ENCODE results near the gene GPRC5A.

GPRC5A gene

DNA sequence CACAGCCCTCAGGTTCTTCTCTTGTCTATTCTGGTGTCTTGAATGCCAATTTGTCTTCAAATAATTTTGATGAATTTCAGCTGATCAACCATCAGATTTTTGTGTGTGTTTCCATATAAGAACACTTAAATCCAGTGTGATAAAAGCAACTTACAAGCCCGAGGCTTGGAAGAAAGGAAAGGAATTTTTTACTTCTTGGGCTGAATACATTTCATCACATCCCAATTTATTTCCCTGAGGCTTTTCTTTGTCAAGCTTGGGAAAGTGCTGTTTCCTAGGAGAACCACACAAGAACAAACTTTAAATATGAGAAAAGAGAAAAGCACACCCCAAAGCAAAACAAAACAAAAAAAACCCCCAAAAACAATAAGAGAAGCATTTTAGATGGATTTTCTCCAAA, 34.0 kb downstream of the GPRC5A start:
- DNase-seq (ENCODE audit: low spot score) = no peak
- CTCF ChIA-PET = interaction anchor here (0.6 kb wide), 1 partner anchor 287 kb away, joined by 4 read pairs; no protein-coding TSS in a partner anchor
- POLR2A ChIA-PET (ENCODE audit: low non-redundant PET) = no interaction called here
- TF ChIP-seq, protein P1, sequence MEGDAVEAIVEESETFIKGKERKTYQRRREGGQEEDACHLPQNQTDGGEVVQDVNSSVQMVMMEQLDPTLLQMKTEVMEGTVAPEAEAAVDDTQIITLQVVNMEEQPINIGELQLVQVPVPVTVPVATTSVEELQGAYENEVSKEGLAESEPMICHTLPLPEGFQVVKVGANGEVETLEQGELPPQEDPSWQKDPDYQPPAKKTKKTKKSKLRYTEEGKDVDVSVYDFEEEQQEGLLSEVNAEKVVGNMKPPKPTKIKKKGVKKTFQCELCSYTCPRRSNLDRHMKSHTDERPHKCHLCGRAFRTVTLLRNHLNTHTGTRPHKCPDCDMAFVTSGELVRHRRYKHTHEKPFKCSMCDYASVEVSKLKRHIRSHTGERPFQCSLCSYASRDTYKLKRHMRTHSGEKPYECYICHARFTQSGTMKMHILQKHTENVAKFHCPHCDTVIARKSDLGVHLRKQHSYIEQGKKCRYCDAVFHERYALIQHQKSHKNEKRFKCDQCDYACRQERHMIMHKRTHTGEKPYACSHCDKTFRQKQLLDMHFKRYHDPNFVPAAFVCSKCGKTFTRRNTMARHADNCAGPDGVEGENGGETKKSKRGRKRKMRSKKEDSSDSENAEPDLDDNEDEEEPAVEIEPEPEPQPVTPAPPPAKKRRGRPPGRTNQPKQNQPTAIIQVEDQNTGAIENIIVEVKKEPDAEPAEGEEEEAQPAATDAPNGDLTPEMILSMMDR (conservative IDR thresholded peaks at IDR 0.05; ENCODE audit: low read depth) = no peak
- no peak overlapping the region for H3K27ac ChIP-seq

DNA sequence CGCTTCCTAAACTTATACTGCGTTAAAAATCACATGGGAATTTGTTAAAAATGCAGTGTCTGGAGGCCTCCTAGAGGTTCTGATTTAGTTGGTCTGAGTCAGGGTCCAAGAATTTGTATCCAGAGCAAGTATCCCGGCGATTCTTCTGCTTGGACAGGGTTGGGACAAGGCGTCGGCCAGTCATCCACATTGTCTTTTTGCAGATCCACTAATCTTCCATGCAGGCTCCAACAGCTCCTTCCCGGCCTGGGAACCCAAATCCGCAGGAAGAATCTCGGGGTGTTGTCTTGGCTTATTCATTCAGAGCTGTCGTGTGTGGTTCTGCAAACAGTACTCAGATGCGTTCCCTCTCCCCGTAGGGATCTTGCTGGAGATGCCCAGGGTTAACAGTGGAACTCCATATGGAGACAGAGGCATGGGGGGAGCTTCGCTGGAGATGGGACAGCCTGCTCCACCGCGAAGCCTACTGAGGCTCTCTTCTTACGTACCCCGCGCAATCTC, 35.3 kb downstream of the GPRC5A start:
- POLR2A ChIA-PET (ENCODE audit: low non-redundant PET) = no interaction called here
- TF ChIP-seq, protein P1 (conservative IDR thresholded peaks at IDR 0.05; ENCODE audit: low read depth) = no peak
- H3K27ac ChIP-seq = peak overlapping the region; percentile 59

DNA sequence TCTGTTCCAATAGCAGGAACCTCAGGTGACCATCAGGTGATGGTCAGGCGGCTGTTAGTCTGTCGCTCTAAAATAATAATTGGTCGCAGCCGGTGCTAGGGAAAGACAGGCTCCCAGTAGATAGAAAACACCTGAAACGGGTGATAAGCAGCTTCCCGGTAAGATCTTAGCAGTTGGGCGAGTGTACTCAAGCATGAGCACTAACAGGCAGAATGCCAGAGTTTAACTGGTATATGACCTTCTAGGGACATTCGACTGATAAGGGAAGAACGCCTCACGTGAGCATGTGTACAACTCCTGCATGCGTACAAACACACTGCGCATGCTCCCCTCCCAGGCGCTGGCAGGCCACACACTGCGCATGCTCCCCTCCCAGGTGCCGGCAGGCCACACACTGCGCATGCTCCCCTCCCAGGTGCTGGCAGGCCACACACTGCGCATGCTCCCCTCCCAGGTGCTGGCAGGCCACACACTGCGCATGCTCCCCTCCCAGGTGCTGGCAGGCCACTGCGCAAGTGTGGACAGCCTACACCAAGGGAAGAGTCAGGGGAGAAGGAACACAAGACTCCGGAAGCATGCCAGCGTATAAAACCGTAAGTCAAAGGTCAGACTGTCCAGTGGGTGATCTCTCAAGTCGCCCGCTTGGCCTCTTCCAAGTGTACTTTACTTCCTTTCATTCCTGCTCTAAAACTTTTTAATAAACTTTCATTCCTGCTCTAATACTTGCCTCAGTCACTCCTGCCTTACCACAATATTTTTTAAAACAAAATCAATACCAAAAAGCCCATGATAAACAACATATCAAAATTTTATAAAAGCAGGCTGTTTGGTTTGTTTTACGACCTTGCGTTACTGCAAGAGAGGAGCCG, 36.1 kb downstream of the GPRC5A start:
- DNase-seq (ENCODE audit: low spot score) = peak; percentile 95
- TF ChIP-seq, protein P1 (conservative IDR thresholded peaks at IDR 0.05; ENCODE audit: low read depth) = no peak
- CTCF ChIA-PET = no interaction called here
- H3K27ac ChIP-seq = peak overlapping the region; percentile 59
- POLR2A ChIA-PET (ENCODE audit: low non-redundant PET) = no interaction called here

More for the DNA sequence above, 35.3 kb downstream of the GPRC5A start:
- DNase-seq (ENCODE audit: low spot score) = no peak
- CTCF ChIA-PET = interaction anchor here (0.7 kb wide), 1 partner anchor 285 kb away, joined by 3 read pairs; no protein-coding TSS in a partner anchor

DNA sequence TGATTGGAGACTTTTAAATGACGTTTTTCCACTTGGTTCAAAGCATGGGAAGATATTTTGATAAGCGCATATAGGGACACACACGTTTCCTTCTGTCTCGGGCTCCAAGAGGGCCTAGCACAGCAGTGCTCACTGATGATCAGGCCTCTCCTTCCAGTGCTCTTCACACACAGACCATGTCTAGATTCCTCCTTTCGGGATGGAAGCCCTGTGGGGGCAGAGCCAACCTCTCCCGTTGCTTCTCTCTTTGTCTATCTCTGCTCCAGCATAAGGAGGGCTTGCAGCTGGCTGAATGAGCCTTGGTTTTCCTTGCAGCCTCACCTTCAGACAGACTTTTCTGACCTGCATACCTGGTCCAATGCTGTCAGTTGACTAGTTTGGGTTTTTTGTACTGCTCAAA, 38.3 kb downstream of the GPRC5A start:
- DNase-seq (ENCODE audit: low spot score) = no peak
- TF ChIP-seq, protein P1 (conservative IDR thresholded peaks at IDR 0.05; ENCODE audit: low read depth) = no peak
- ChIA-PET CTCF (no interaction called here), POLR2A (ENCODE audit: low non-redundant PET) (no interaction called here)
- no peak overlapping the region for H3K27ac ChIP-seq

DNA sequence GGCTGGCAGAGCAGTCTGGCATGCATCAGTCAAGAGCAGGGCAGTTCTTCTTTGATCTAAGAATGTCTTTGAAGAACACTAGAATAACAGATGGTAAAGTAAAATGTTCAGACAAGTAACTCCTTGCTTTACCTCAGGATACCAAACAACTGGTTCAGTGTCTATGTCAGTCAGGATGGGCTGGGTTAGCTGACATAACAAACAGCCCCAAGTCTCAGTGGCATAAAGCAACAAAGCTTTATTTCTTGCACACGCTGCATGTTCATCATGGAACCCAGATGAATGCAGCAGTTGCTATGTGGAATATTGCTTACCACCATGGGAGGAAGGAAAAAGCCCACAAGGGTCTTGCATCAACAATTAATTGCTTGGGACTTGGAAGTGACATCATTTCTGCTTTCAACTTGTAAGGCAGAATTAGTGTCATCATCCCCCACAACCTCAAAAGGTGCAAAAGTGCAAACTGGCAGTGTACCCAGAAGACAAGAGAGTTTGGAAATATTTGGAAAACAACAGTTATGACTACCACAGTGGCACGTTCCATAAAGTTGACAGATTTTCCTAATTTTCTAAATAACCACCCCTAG, 39.4 kb downstream of the GPRC5A start:
- POLR2A ChIA-PET (ENCODE audit: low non-redundant PET) = no interaction called here
- TF ChIP-seq, protein P1 (conservative IDR thresholded peaks at IDR 0.05; ENCODE audit: low read depth) = no peak
- H3K27ac ChIP-seq = no peak overlapping the region
- DNase-seq (ENCODE audit: low spot score) = no peak
- CTCF ChIA-PET = no interaction called here

DNA sequence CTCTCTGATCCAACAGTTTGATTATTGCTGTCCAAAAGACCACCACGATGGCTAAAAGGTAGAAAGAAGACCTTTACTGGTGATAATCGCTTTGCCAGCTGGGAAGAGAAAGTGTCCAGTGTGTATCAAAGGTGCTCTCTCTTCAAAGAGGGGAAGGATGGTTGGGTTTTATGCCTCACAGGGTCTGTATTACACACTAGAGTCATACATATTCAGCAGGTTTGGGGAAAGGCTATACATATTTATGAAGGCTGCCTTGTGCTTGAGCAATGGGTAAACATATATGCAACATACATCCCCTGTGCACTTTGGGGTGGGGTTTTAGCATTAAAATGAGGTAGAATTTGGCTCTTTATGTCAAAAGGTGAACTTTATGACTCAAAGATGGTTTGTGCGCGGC, 42.4 kb downstream of the GPRC5A start:
- no peak overlapping the region for H3K27ac ChIP-seq
- no peak for DNase-seq (ENCODE audit: low spot score)
- ChIA-PET POLR2A (ENCODE audit: low non-redundant PET) (no interaction called here), CTCF (interaction anchor here (0.6 kb wide), 1 partner anchor 12 kb away, joined by 3 read pairs; no protein-coding TSS in a partner anchor)
- TF ChIP-seq, protein P1 (conservative IDR thresholded peaks at IDR 0.05; ENCODE audit: low read depth) = no peak

All from RWPE1 (cell line).